HG03575 (cell line): ENCODE measurements around the gene IRF3.
"Not testable (repeated sequence)": the region's sequence is repeated elsewhere in the genome, so short reads cannot be mapped to it uniquely, and the experiment has no call there.

Experiments used
- ATAC-seq: cut with Tn5 transposase; IDR thresholded peaks from one replicate; pipeline ENCODE4 v1.9.1; 2021; ENCODE audit not compliant: unreplicated experiment, insufficient number of reproducible peaks, low FRiP score; ENCODE audit errors: extremely low read depth

The IRF3 gene

DNA sequence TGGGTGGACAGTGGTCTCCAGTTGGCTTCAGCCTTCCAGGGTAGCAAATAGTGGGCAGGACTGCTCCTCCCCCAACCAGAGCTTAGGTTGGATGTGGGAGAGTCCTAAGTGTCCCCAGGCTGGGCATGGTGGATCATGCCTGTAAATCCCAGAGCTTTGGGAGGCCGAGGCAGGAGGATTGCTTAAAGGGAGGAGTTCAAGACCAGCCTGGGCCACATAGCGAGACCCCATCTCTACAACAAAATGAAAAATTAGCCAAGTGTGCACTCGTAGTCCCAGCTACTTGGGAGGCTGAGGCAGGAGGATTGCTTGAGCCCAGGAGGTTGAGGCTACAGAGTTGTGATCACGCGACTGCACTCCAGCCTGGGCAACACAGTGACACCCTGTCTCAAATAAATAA, 33.1 kb downstream of the IRF3 start:
- ATAC-seq, result no peak

DNA sequence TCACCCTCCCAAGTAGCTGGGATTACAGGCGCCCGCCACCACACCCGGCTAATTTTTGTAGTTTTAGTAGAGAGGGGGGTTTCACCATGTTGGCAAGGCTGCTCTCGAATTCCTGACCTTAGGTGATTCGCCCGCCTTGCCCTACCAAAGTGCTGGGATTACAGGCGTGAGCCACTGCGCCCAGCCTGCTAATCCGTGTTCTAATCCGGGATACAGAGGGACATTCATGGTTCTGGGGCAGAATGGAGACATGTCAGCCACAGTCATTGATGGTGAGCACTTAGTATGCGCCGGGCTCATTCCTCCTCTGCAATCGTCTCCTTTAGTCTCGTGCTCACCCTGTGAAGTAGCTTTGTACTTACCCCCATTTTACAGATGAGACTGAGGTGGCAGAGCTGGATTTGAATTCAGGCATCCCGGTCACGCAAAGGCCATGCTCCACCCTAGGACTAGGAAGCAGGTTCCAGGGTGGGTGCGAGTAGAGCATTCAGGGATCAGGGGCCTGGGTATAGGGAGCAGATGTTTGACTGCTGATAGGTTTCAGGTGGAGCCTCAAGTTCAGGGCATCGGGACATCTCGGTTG, 34.0 kb downstream of the IRF3 start:
- no peak for ATAC-seq

DNA sequence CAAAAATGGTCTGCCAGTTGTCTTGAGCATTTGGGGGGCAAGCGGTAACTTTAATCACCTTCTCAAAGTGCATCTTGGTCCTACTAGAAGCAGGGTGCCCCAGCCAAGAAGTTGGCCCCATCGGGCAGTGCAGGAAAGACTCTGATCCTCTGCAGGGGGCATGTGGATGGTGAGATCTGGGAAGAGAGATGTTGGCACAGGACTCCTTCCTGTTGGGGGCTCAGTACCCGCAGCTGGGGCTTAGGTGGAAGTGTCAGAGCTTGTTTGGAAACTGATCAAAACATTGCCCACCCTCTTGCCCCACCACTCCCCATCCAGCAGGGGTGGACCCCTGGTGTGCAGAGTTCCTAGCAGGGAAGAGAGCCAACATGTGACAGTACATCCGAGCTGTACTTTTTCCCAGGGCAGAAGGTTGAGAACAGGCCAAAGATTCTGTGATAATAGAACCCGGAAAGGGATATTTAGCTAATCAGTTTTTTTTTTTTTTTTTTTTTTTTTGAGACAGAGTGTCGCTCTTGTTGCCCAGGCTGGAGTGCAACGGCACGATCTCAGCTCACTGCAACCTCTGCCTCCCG, 34.6 kb downstream of the IRF3 start:
- no peak for ATAC-seq

DNA sequence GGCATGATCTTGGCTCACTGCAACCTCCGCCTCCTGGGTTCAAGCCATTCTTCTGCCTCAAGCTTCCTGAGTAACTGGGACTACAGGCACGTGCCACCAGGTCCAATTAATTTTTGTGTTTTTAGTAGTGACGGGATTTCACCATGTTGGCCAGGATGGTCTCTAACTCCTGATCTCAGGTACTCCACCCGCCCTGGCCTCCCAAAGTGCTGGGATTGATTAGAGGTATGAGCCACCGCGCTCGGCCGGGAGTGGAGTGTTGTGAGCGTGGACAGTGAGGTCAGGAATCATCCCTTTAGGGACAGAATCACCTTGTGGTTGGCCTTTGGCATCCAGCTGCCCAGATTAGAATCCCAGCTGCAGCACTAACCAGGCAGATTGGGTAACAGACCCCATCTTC, 36.0 kb downstream of the IRF3 start:
- ATAC-seq, result no peak

DNA sequence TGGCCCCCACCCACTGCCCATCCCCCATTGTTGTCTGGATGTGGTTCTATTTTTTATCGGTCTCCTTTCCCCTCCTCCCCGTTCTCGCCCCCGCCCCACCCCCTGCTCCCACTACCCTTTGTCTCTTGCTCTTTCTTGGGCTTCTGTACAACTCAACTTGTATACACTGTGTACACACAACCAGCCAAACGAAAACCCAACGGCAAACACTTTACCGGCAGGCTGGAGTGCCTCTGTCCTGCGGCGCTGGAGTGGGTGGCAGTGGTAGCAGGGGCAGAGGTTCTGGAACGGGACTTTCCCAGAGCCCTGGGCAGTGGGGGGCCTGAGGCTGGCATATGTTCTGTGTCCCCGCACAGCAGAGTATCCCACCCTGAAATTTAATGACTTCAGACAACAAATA, 39.4 kb downstream of the IRF3 start:
- ATAC-seq, result no peak

DNA sequence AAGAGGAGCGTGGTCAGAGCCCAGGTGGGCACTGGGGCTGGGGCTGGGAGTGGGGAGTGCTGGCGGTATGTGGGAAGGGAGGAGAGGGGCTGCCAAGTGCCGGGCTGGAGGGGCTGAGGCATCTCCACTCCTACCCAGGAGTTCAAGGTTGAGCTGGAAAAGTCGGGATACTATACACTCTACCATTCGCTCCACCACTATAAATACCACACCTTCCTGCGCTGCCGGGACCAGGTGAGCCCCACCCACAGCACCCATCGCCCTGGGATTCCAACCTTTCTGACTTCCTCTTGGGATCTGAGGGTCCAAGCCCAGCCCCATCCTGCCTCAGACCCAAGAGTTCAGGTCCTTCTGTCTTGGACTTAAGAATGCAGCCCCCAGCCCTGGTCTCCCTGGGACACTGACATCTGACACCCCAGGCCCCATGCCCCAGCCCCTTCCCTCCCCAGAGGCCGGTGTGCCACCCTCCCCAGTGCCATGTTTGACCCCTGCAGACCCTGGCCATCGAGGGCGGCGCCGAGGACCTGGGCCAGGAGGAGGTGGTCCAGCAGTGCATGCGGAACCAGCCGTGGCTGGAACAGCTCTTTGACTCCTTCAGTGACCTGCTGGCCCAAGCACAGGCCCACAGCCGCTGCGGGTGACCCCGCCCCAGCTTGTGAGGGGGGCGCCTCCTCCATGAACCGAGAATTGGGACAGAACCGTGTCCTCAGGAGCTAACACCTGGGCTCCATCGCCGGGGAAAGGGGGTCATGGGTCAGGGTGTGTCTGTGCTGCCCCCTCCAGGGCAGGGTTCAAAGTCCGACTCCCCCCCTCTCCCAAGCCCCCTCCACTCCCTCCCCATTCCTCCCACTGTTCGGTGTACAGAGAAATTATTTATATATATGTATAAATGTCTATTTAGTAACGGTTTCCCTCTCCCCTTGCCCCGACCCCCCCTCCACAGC, 40.4 kb downstream of the IRF3 start:
- no peak for ATAC-seq

DNA sequence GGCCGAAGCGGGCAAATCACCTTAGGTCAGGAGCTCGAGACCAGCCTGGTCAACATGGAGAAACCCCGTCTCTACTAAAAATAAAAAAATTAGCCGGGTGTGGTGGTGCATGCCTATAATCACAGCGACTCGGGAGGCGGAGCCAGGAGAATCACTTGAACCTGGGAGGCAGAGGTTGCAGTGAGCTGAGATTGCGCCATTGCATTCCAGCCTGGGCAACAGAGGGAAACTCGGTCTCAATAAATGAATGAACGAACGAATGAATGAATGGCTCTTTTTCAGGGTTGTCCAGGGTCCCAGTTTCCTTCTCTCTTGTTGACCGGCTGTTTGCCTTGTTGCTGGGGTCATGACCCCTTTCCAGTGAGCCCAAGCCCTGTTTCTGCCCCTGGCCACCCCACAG, 47.8 kb downstream of the IRF3 start:
- ATAC-seq, result not testable (repeated sequence)

DNA sequence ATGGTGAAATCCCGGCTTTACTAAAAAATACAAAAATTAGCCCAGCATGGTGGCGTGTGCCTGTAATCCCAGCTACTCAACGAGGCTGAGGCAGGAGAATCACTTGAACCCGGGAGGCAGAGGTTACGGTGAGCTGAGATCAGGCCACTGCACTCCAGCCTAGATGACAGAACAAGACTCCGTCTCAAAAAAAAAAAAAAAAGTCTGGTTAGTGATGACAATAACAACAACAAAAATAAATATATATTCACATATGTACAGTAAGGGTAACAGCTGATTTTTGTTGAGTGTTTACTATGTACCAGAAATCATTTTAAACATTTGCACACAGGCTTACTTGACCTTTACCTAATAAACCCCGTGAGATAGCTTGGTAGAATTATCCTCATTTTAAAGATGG, 48.7 kb downstream of the IRF3 start:
- ATAC-seq, result no peak

DNA sequence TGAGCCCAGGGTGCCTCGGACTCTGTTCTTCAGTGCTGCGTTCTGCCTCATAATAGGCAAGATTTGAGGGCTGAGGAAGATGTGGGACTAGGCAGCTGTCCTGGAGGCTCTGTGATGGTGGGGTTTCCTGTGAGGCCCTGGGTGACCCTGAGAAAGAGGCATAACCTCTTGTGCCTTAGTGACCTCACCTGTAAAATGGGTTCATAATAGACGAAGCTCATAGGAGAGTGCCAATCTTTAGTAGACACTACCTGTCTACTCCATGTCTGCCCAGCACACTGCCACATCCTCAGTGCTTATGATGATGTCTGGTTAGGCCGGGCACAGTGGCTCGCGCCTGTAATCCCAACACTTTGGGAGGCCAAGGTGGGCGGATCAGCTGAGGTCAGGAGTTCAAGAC, 49.1 kb downstream of the IRF3 start:
- no peak for ATAC-seq

DNA sequence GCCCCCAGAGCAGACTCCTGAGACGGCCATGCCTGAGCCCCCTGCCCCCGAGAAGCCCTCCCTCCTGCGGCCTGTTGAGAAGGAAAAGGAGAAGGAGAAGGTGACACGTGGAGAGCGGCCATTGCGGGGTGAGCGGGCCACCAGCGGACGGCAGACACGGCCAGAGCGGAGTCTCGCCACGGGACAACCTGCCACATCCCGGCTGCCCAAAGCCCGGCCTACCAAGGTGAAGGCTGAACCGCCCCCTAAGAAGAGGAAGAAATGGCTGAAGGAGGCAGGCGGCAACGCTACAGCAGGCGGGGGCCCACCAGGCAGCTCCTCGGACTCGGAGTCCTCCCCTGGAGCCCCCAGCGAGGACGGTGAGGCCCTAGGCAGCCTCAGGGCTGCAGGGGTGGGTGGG, 49.8 kb downstream of the IRF3 start:
- no peak for ATAC-seq

GRCh38 chr19:49614096-49614833, 51.4 kb downstream of the IRF3 start:
- ATAC-seq, result no peak

GRCh38 chr19:49613374-49613773, 52.3 kb downstream of the IRF3 start:
- ATAC-seq, result no peak
